Nephron progenitor cell (in vitro differentiated cells): ENCODE data around the gene SFI1.

Experiments used
- DNase-seq: peaks from one replicate; pipeline ENCODE4 v3.0.0; 2021
- H3K27ac Mint-ChIP-seq: 2 replicates; pipeline ENCODE4 v1.8.0; 2021; ENCODE audit warnings: mild to moderate bottlenecking, moderate library complexity, mixed read lengths
- H3K27me3 Mint-ChIP-seq: 2 replicates; pipeline ENCODE4 v1.8.0; 2021; ENCODE audit warnings: mild to moderate bottlenecking, low read depth, mixed read lengths; ENCODE audit not compliant: poor library complexity
- H3K36me3 Mint-ChIP-seq: 2 replicates; pipeline ENCODE4 v1.8.0; 2021; ENCODE audit warnings: low read depth, mixed read lengths
- H3K4me1 Mint-ChIP-seq: 2 replicates; pipeline ENCODE4 v1.8.0; 2021; ENCODE audit warnings: mixed read lengths
- H3K4me3 Mint-ChIP-seq: 2 replicates; pipeline ENCODE4 v1.8.0; 2021; ENCODE audit warnings: mild to moderate bottlenecking, moderate library complexity, mixed read lengths
- H3K9me3 Mint-ChIP-seq: 2 replicates; pipeline ENCODE4 v1.8.0; 2021; ENCODE audit warnings: mild to moderate bottlenecking, moderate library complexity, mixed read lengths
- TF ChIP-seq, protein P1 (sequence below): fragments of 200-600 bp; sonication (generic); IDR thresholded peaks from 2 replicates; pipeline ENCODE4 v1.5.0; 2021; ENCODE audit warnings: antibody characterized with exemption

Gene SFI1

DNA sequence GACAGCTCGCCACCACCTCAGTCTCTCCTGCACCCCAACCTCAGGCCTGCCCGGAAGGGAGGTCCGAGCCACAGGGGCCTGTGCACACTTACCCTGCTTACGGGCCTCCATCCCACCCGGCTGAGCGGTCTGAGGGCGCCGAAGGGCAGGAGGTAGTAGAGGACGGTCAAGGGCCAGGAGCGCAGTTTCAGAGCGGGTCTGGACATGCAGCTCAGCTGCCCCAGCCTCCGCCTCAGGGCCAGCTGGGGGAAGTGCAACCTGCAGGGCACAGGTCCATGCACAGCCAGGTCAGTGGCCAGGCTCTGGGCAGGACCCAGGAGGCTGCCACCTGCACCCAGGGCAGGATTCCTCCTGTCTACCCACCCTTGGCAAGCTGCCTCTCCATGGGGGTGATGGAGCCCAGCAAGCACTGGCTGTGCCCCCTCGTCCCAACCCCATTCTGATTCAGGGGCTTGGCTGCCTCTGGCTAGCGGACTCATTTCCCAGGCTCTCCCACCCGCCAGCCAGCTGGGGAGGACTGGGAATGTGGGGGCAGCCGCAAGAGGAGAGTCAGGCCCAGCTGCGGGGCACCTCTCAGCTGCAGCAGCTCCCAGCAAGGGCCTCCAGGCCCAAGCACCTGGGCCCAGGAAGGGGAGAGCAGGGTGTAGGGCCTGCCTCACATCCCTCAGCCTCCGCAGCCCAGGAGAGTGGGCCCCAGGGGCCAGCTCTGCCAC is 127.4 kb downstream of the SFI1 start:
- peaks cover 7% of the 10 kb centered on the region for H3K36me3 Mint-ChIP-seq
- H3K27me3 Mint-ChIP-seq = no peaks in the 10 kb centered on the region
- TF ChIP-seq, protein P1, sequence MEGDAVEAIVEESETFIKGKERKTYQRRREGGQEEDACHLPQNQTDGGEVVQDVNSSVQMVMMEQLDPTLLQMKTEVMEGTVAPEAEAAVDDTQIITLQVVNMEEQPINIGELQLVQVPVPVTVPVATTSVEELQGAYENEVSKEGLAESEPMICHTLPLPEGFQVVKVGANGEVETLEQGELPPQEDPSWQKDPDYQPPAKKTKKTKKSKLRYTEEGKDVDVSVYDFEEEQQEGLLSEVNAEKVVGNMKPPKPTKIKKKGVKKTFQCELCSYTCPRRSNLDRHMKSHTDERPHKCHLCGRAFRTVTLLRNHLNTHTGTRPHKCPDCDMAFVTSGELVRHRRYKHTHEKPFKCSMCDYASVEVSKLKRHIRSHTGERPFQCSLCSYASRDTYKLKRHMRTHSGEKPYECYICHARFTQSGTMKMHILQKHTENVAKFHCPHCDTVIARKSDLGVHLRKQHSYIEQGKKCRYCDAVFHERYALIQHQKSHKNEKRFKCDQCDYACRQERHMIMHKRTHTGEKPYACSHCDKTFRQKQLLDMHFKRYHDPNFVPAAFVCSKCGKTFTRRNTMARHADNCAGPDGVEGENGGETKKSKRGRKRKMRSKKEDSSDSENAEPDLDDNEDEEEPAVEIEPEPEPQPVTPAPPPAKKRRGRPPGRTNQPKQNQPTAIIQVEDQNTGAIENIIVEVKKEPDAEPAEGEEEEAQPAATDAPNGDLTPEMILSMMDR = no peak
- no peak overlapping the region for H3K4me3 Mint-ChIP-seq
- H3K9me3 Mint-ChIP-seq = no peaks in the 10 kb centered on the region
- peak overlapping the region; percentile 71 for H3K27ac Mint-ChIP-seq
- DNase-seq = no peak
- H3K4me1 Mint-ChIP-seq = peaks cover 53% of the 10 kb centered on the region

DNA sequence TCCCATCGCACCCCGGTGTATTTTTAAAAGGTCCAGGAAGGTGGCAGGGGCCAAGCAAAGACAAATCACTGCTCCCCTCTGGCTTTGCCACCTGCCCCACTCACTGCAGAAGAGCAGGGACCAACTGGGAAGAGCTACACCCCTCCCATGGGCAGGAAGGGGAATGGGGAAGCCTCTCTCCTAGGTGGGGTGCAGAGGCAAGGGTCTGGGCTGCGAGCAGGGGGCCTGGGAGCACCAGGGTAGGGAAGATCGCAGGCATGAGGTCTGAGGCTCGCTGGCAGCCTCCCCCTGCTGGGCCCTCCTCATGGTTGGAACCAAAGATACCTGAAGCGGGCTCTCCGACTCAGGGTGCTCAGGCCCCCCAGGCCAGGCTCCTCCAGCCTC is 128.9 kb downstream of the SFI1 start:
- TF ChIP-seq, protein P1 = no peak
- no peaks in the 10 kb centered on the region for H3K27me3 Mint-ChIP-seq
- H3K4me1 Mint-ChIP-seq = peaks cover 51% of the 10 kb centered on the region
- no peak for DNase-seq
- H3K4me3 Mint-ChIP-seq = peak overlapping the region; percentile 44
- H3K27ac Mint-ChIP-seq = peak overlapping the region; percentile 96
- no peaks in the 10 kb centered on the region for H3K9me3 Mint-ChIP-seq
- H3K36me3 Mint-ChIP-seq = no peaks in the 10 kb centered on the region

DNA sequence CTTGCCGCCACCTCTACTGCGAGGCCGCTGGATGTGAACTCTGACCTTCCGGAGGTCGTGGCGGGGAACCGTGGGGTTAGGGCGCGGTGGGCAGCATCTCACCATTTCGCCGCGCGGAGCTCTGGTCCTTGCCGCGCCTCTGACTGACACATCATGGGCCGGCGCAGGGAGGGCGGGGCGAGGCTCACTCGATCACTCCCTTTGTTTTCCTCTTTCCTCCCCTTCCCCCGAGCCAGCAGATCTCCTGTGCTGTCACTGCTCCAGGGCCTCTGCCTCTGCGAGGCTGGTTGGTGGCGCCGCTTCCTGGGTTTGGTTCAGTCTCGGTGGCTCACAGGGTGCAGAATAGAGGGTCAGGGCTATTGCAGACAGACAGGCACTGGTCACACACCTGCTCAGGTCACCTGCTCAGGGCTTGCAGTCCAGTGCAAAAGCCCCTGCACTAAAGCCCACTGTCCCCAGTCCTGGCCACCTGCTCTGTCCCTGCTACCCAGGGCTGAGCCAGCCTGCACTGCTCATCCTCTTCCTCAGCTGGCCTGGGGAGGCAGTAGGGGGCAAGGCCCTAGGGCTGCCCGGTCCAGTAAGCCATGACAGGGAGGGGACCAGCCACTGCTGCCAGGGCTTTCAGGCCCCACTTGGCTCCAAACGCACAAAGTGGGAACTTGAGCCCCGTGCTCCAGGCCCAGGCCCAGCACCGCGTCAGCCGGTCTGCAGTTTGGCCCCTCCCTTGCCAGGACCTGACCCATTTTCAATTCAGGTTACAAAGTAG is 129.5 kb downstream of the SFI1 start:
- Mint-ChIP-seq H3K27ac (no peak overlapping the region), H3K4me3 (peak overlapping the region; percentile 59)

DNA sequence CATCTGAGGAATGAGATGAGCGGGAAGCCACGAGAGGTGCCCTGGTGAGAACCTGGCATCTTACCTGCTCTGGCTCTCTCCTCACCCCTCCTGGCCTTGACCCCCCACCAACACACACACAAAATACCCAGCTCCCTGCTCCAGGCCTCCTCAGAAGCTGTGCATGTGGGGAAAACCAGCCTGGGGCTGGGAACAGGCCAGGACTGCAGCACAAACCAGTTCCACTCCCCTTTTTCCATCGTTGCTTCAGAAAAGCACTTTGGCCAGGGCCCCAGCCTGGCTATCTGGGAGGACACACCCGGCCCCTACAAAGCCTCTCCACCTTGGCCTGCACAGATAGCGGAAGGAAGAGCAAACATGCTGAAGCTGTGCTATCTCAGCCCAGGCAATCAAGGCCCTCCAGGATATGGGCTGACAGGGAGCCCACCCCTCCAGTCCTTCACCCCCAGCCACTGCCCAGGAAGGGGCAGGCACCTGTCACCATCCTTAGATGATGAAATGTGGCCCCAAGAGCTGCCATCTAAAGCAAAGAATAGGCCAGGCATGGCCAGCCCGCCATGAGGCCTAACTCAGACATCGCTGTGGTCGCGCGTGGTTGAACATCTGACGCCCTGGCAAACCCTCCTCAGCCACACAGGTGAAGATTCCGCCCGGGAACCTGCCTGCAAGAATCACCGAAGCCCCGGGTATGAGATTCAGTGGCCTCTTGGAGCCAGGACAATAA is 130.3 kb downstream of the SFI1 start:
- H3K36me3 Mint-ChIP-seq = no peaks in the 10 kb centered on the region
- H3K9me3 Mint-ChIP-seq = no peaks in the 10 kb centered on the region
- no peak overlapping the region for H3K27ac Mint-ChIP-seq
- H3K27me3 Mint-ChIP-seq = no peaks in the 10 kb centered on the region
- peak overlapping the region; percentile 25 for H3K4me3 Mint-ChIP-seq
- H3K4me1 Mint-ChIP-seq = peaks cover 59% of the 10 kb centered on the region
- TF ChIP-seq, protein P1 = no peak
- DNase-seq = no peak

More for the DNA sequence above, 129.5 kb downstream of the SFI1 start:
- H3K27me3 Mint-ChIP-seq = no peaks in the 10 kb centered on the region
- DNase-seq = peak; percentile 69
- peaks cover 51% of the 10 kb centered on the region for H3K4me1 Mint-ChIP-seq
- TF ChIP-seq, protein P1 = no peak
- H3K9me3 Mint-ChIP-seq = no peaks in the 10 kb centered on the region
- no peaks in the 10 kb centered on the region for H3K36me3 Mint-ChIP-seq

DNA sequence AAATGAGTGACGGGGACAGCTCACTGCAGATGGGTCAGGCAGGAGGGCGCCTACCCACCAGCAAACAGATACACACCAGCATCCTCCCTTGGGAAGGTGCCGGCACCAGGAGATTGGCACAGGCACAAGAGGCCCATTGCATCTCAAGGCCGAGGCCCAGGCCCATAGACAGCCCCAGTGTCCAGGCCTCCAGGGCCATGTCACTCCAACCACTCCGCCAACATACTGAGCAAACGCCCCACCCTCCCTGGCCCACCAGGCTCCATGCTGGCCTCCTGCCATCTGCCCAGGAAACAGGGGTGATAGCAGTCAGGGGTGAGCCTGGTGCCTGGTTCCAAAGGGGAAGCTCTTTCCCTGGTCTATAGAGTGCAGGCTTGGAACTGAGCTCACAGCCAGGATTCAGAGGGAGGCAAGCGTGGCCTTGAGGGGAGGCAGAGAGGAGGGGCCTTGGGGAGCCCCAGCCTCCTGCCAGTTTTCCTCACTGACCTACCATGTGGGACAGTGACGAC is 130.9 kb downstream of the SFI1 start:
- H3K27ac Mint-ChIP-seq = no peak overlapping the region
- DNase-seq = no peak
- H3K36me3 Mint-ChIP-seq = no peaks in the 10 kb centered on the region
- H3K9me3 Mint-ChIP-seq = no peaks in the 10 kb centered on the region
- H3K4me3 Mint-ChIP-seq = no peak overlapping the region
- TF ChIP-seq, protein P1 = no peak
- H3K4me1 Mint-ChIP-seq = peaks cover 62% of the 10 kb centered on the region
- H3K27me3 Mint-ChIP-seq = no peaks in the 10 kb centered on the region
